K562 (cell line): ENCODE results near the gene HS3ST2. TPM values are rescaled to one million over a fixed set of nuclear protein-coding genes. Genes with fewer than 3 reads are reported as not detected.

ENCODE experiments used
- ATAC-seq: fragments of 200-7000 bp; cut with Tn5 transposase; 3 replicates; pipeline ENCODE4 v1.9.1; 2020; ENCODE audit warnings: moderate library complexity
- BruUV-seq: library from RNA; stranded (reverse); fragments of 400-500 nt; replicated peaks from 2 replicates; lab custom pipeline; 2021; lab: Mats Ljungman, UMichigan
- CTCF ChIA-PET: fragments of 300-600 bp; formaldehyde crosslinking; extraction: SDS; loops from one replicate; lab custom pipeline; 2021; ENCODE audit warnings: low intra/inter-chr PET ratio; lab: Yijun Ruan, JAX
- POLR2A ChIA-PET: fragments of 300-600, 350-650 bp; sonication (Branson Sonifier 250); formaldehyde crosslinking; extraction: SDS; loops from one replicate; lab custom pipeline; 2021; ENCODE audit warnings: antibody characterized with exemption, inconsistent platforms; lab: Yijun Ruan, JAX
- DNase-seq, 4 experiments: peaks; one replicate each; pipeline versions ENCODE4 v3.0.0 to v3.0.0-alpha.2; 2011 to 2018; ENCODE audit warnings: low spot score in 3 of 4, mixed read lengths in 3 of 4; ENCODE audit errors: extremely low read depth in 1 of 4
- FAIRE-seq: peaks from 2 replicates; lab custom pipeline; 2011; peaks lifted over from hg19 to GRCh38; lab: Jason Lieb, UNC
- H2AFZ ChIP-seq: 2 replicates; pipeline ENCODE4 v1.6.0; 2011; ENCODE audit warnings: low read depth, low read length, control low read depth, inconsistent platforms
- H3K27ac ChIP-seq: fragments of 200-600 bp; 3 replicates; pipeline ENCODE4 v1.8.0; 2011; ENCODE audit warnings: low read depth, mild to moderate bottlenecking, control low read depth, inconsistent platforms, low read length, moderate library complexity, mixed read lengths; ENCODE audit errors: extremely low read depth
- H3K27me3 ChIP-seq, 2 experiments: fragments of 300-600 bp in 1 of 2; 2 replicates in 1 of 2; 3 replicates in 1 of 2; pipeline versions ENCODE4 v1.6.0 to v1.8.0; 2011; ENCODE audit warnings: inconsistent platforms in 2 of 2, low read length in 2 of 2, mild to moderate bottlenecking in 1 of 2, mixed read lengths in 1 of 2, moderate library complexity in 1 of 2; ENCODE audit not compliant: control insufficient read depth in 2 of 2, insufficient read depth in 2 of 2
- H3K36me3 ChIP-seq: fragments of 300-600 bp; 3 replicates; pipeline ENCODE4 v1.8.0; 2011; ENCODE audit warnings: mild to moderate bottlenecking, low read length, inconsistent platforms; ENCODE audit not compliant: control insufficient read depth, insufficient read depth
- H3K4me1 ChIP-seq, 2 experiments: fragments of 200-600 bp in 1 of 2; replicated peaks in 1 of 2; 2 replicates in 1 of 2; 3 replicates in 1 of 2; pipeline versions ENCODE4 v1.5.1 to v1.8.0; 2011; ENCODE audit warnings: inconsistent platforms in 2 of 2, low read length in 2 of 2, mild to moderate bottlenecking in 1 of 2, mixed read lengths in 1 of 2, moderate library complexity in 1 of 2; ENCODE audit not compliant: control insufficient read depth in 2 of 2, insufficient read depth in 2 of 2
- H3K4me2 ChIP-seq: 2 replicates; pipeline ENCODE4 v1.6.1; 2011; ENCODE audit warnings: low read length, control low read depth, inconsistent platforms, mixed read lengths; ENCODE audit not compliant: insufficient read depth
- H3K4me3 ChIP-seq: fragments of 200-600 bp; sonication (generic), shearing (Covaris generic); 2 replicates; pipeline ENCODE4 v1.5.1; 2016; ENCODE audit warnings: control low read depth, inconsistent platforms
- H3K79me2 ChIP-seq: fragments of 200-600 bp; 3 replicates; pipeline ENCODE4 v1.8.0; 2011; ENCODE audit warnings: low read length, inconsistent platforms; ENCODE audit not compliant: control insufficient read depth, insufficient read depth
- H3K9ac ChIP-seq, 2 experiments: 2 replicates each; pipeline versions ENCODE4 v1.6.0 to v1.6.1; 2011; ENCODE audit warnings: low read depth in 2 of 2, low read length in 2 of 2, control low read depth in 1 of 2, inconsistent platforms in 1 of 2, mild to moderate bottlenecking in 1 of 2, mixed read lengths in 1 of 2; ENCODE audit not compliant: insufficient read depth in 1 of 2
- H3K9me1 ChIP-seq: one replicate; pipeline ENCODE4 v1.6.0; 2011; ENCODE audit warnings: inconsistent platforms, mild to moderate bottlenecking, low read length, moderate library complexity; ENCODE audit not compliant: control insufficient read depth, insufficient read depth
- H3K9me3 ChIP-seq: replicated peaks from 2 replicates; pipeline ENCODE4 v1.5.1; 2011; ENCODE audit warnings: low read depth, low read length, inconsistent platforms; ENCODE audit not compliant: control insufficient read depth, insufficient read depth
- H4K20me1 ChIP-seq: replicated peaks from 2 replicates; pipeline ENCODE4 v1.6.1; 2011; ENCODE audit warnings: low read length, inconsistent platforms, mixed read lengths; ENCODE audit not compliant: control insufficient read depth, insufficient read depth
- SMAD4 ChIP-seq: fragments of 250-450 bp; sonication (Bioruptor Pico); conservative IDR thresholded peaks from 2 replicates; pipeline ENCODE4 v1.8.0; 2021; ENCODE audit warnings: inconsistent platforms, mild to moderate bottlenecking, moderate library complexity
- TRIM28 ChIP-seq: fragments of 450-650 bp; IDR thresholded peaks from 2 replicates; pipeline ENCODE4 v1.6.1; 2017
- WGBS: fragments of 100-300 bp; shearing (Covaris generic); methylation state at CpG from one replicate; pipeline ENCODE4 v1.1.6; 2016; ENCODE audit warnings: low coverage, mixed read lengths; ENCODE audit not compliant: insufficient coverage; ENCODE audit errors: missing lambda C conversion rate; 5-methylcytosine and 5-hydroxymethylcytosine counted together
- in situ Hi-C: fragments of 300-500 bp; cut with MboI; formaldehyde crosslinking; loops from 4 replicates; pipeline ENCODE4 v1.15.0; 2018; ENCODE audit warnings: inconsistent platforms, mixed read lengths
- intact Hi-C: fragments of 100-400 bp; cut with micrococcal nuclease; formaldehyde crosslinking; loops from 2 replicates; pipeline ENCODE4 v1.14.2; 2022
- polyA plus RNA-seq, 8 experiments: library from polyadenylated mRNA; depleted of rRNA in 4 of 8; stranded (reverse) in 5 of 8; unstranded in 3 of 8; fragments of >200 nt; fragmentation: Nextera tagmentation in 2 of 8; fragmentation: Illumina TruSeq in 1 of 8; extraction: Ambion mirVana in 2 of 8; extraction: Trizol in 1 of 8; gene quantifications; 2 replicates each; pipeline versions ENCODE4 v1.2.1 to v1.2.3, GENCODE V29; 2011 to 2014; ENCODE audit warnings: inconsistent platforms in 1 of 8, missing spikeins in 1 of 8
- total RNA-seq, 7 experiments: library from RNA; depleted of rRNA in 6 of 7; stranded (reverse); fragments of >200 nt in 6 of 7; fragmentation: Illumina TruSeq in 2 of 7; extraction: Trizol in 2 of 7; gene quantifications; 2 replicates each; pipeline versions ENCODE4 v1.2.1 to v1.2.3, GENCODE V29; 2011 to 2021; ENCODE audit warnings: low replicate concordance in 1 of 7
- TF ChIP-seq, protein P1 (sequence below): fragments of 150-350 bp; IDR thresholded peaks from 2 replicates; pipeline ENCODE4 v1.6.1; 2014; ENCODE audit warnings: low read depth, mild to moderate bottlenecking, low read length, borderline replicate concordance
- TF ChIP-seq, protein P2 (sequence below): fragments of 250-450 bp; sonication (Bioruptor Pico); IDR thresholded peaks from 2 replicates; pipeline ENCODE4 v1.9.0; 2021; ENCODE audit warnings: mild to moderate bottlenecking, inconsistent platforms

HS3ST2 gene
- total and polyA plus RNA-seq, 9 of the 15 experiments (the other 6 are each of a cell fraction or from before 2014, with no cell fraction given), result not detected

DNA sequence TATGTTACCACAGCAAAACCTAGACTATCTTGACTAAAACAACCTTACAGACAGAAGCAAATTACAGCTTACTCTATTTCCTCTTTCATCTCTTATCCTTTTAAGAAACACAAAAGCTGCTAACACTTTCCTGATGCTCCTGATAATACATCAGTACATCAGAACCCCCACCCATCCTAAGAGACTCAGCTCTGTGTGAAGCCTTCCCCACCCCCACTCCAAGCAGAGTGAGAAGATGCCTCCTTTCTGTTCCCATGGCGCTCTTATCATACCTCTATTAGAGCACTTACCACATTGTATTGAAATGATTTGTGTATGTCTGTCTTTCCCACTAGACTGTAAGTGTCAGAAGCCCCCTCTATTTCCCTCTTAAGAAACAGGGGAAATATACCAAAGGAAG is 42.4 kb upstream of the HS3ST2 start (continued):
- TF ChIP-seq, protein P1, sequence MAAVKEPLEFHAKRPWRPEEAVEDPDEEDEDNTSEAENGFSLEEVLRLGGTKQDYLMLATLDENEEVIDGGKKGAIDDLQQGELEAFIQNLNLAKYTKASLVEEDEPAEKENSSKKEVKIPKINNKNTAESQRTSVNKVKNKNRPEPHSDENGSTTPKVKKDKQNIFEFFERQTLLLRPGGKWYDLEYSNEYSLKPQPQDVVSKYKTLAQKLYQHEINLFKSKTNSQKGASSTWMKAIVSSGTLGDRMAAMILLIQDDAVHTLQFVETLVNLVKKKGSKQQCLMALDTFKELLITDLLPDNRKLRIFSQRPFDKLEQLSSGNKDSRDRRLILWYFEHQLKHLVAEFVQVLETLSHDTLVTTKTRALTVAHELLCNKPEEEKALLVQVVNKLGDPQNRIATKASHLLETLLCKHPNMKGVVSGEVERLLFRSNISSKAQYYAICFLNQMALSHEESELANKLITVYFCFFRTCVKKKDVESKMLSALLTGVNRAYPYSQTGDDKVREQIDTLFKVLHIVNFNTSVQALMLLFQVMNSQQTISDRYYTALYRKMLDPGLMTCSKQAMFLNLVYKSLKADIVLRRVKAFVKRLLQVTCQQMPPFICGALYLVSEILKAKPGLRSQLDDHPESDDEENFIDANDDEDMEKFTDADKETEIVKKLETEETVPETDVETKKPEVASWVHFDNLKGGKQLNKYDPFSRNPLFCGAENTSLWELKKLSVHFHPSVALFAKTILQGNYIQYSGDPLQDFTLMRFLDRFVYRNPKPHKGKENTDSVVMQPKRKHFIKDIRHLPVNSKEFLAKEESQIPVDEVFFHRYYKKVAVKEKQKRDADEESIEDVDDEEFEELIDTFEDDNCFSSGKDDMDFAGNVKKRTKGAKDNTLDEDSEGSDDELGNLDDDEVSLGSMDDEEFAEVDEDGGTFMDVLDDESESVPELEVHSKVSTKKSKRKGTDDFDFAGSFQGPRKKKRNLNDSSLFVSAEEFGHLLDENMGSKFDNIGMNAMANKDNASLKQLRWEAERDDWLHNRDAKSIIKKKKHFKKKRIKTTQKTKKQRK, result no peak

DNA sequence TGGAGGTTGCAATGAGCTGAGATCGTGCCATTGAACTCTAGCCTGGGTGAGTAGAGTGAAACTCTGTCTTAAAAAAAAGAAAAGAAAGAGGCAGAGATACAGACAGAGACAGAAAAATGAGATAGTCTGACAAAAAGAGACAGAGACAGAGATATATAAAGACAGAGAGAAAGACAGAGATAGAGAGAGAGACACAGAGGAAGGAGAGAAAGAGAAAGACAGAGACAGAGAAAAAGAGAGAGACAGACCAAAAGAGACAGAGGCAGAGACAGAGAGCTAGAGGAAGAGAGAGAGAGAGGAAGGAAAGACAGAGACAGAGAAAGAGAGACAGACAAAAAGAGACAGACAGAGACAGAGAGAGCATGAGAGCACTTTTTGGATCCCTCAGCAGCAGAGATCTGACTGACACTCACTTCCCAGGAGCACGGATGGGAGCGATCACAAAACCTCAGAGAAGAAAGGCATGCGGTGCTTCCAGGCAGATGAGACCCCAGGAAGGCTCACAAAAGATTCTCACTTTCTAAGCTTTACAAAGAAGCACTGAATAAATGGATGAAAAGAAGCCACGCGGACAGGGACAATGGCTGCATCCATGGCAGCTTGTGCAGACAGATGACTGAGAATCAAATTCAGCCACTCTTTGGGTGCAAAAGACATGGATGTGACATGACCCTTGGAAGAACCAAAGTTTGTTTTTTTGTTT is 38.6 kb upstream of the HS3ST2 start:
- no TSS peak for BruUV-seq
- TF ChIP-seq, protein P2, sequence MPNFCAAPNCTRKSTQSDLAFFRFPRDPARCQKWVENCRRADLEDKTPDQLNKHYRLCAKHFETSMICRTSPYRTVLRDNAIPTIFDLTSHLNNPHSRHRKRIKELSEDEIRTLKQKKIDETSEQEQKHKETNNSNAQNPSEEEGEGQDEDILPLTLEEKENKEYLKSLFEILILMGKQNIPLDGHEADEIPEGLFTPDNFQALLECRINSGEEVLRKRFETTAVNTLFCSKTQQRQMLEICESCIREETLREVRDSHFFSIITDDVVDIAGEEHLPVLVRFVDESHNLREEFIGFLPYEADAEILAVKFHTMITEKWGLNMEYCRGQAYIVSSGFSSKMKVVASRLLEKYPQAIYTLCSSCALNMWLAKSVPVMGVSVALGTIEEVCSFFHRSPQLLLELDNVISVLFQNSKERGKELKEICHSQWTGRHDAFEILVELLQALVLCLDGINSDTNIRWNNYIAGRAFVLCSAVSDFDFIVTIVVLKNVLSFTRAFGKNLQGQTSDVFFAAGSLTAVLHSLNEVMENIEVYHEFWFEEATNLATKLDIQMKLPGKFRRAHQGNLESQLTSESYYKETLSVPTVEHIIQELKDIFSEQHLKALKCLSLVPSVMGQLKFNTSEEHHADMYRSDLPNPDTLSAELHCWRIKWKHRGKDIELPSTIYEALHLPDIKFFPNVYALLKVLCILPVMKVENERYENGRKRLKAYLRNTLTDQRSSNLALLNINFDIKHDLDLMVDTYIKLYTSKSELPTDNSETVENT (CRISPR knock-in tag), result no peak
- TF ChIP-seq TRIM28 (no peak), SMAD4 (no peak)
- TF ChIP-seq, all 486 proteins: peak for 0
- H3K9me3 ChIP-seq, result no peaks in the 10 kb centered on the region
- DNase-seq, result no peak
- H3K9me1 ChIP-seq, result no peaks in the 10 kb centered on the region
- 0% methylated on average over 6 of the region's 6 CpGs for WGBS
- POLR2A ChIA-PET, result interaction anchor here (1.0 kb wide), 1 partner anchor 10 kb away, joined by 5 read pairs; no protein-coding TSS in a partner anchor
- intact Hi-C loops (no loop called here), in situ Hi-C loops (no loop called here)
- no peak overlapping the region for H2AFZ ChIP-seq
- H3K27me3 ChIP-seq, result no peaks in the 10 kb centered on the region
- ATAC-seq, result no peak
- H3K4me1 ChIP-seq, result no peaks in the 10 kb centered on the region
- H3K4me3 ChIP-seq, result no peak overlapping the region
- H4K20me1 ChIP-seq, result no peaks in the 10 kb centered on the region
- no peak overlapping the region for H3K9ac ChIP-seq
- no peak overlapping the region for H3K4me2 ChIP-seq
- H3K27ac ChIP-seq, result no peak overlapping the region
- no peak for FAIRE-seq
- CTCF ChIA-PET, result no interaction called here
- H3K79me2 ChIP-seq, result no peaks in the 10 kb centered on the region
- H3K36me3 ChIP-seq, result no peaks in the 10 kb centered on the region
